Endothelial cell of umbilical vein (primary cell): Measurements from ENCODE around the gene DMRTC2.
"Not testable (repeated sequence)": the region's sequence is repeated elsewhere in the genome, so short reads cannot be mapped to it uniquely, and the experiment has no call there.

Experiments
- CTCF ChIP-seq, 2 donors: IDR thresholded peaks; 1 replicate in 1 of 2; 2 replicates in 1 of 2; pipeline ENCODE4 v1.5.1; 2011; ENCODE audit warnings: low read length in 2 of 2, mild to moderate bottlenecking in 2 of 2, moderate library complexity in 2 of 2, control low read depth in 1 of 2, inconsistent platforms in 1 of 2, low read depth in 1 of 2; ENCODE audit not compliant: insufficient read depth in 1 of 2; ENCODE audit errors: extremely low read depth in 1 of 2
- EZH2 ChIP-seq: IDR thresholded peaks from 2 replicates; pipeline ENCODE4 v1.6.1; 2012; ENCODE audit warnings: borderline replicate concordance, low read depth, mild to moderate bottlenecking, moderate library complexity, low read length, inconsistent platforms; ENCODE audit not compliant: severe bottlenecking
- MAX ChIP-seq: IDR thresholded peaks from 2 replicates; pipeline ENCODE4 v1.6.1; 2011; ENCODE audit not compliant: insufficient read depth, insufficient read length
- POLR2A ChIP-seq: IDR thresholded peaks from 2 replicates; pipeline ENCODE4 v1.6.1; 2012; ENCODE audit warnings: low read depth, mild to moderate bottlenecking, control low read depth, low read length

GRCh38 chr19:41875973-41876372 is 31.1 kb downstream of the DMRTC2 start:
- not testable (repeated sequence) for TF ChIP-seq CTCF (IDR thresholded peaks at IDR 0.05; ENCODE audit: extremely low read depth in 1 of 2, insufficient read depth in 1 of 2, low read depth in 1 of 2, low read length in 2 of 2); POLR2A; MAX; EZH2
